Keratinocyte (primary cell): Measurements from ENCODE around the gene A4GNT. TPM values are rescaled to one million over a fixed set of nuclear protein-coding genes. Genes with fewer than 3 reads are reported as not detected.

ENCODE experiments used
- DNase-seq: peaks from one replicate; pipeline ENCODE4 v3.0.0-alpha.2; 2011; ENCODE audit warnings: low read depth, missing footprints, low spot score
- FAIRE-seq: peaks from 2 replicates; lab custom pipeline; 2011; peaks lifted over from hg19 to GRCh38; lab: Jason Lieb, UNC
- H2AFZ ChIP-seq: 2 replicates; pipeline ENCODE4 v1.6.0; 2012; ENCODE audit warnings: low read length, control low read depth, inconsistent platforms; ENCODE audit not compliant: control insufficient read depth
- H3K27ac ChIP-seq: 2 replicates; pipeline ENCODE4 v1.5.1; 2011; ENCODE audit warnings: low read length; ENCODE audit not compliant: control insufficient read depth, insufficient read depth
- H3K27me3 ChIP-seq: 3 replicates; pipeline ENCODE4 v1.6.0; 2011; ENCODE audit warnings: low read length; ENCODE audit not compliant: control insufficient read depth, insufficient read depth; ENCODE audit errors: extremely low read depth
- H3K36me3 ChIP-seq, 2 experiments: 2 replicates in 1 of 2; 3 replicates in 1 of 2; pipeline ENCODE4 v1.5.1; 2011; ENCODE audit warnings: low read length in 2 of 2, mild to moderate bottlenecking in 1 of 2; ENCODE audit not compliant: control insufficient read depth in 2 of 2, insufficient read depth in 2 of 2; ENCODE audit errors: extremely low read depth in 1 of 2
- H3K4me1 ChIP-seq: 3 replicates; pipeline ENCODE4 v1.5.1; 2011; ENCODE audit warnings: low read length; ENCODE audit not compliant: control insufficient read depth, insufficient read depth; ENCODE audit errors: extremely low read depth
- H3K4me2 ChIP-seq: 3 replicates; pipeline ENCODE4 v1.6.0; 2011; ENCODE audit warnings: low read depth, low read length; ENCODE audit not compliant: control insufficient read depth, insufficient read depth; ENCODE audit errors: extremely low read depth
- H3K4me3 ChIP-seq, 3 experiments: fragments of 200-600 bp in 1 of 3; sonication (generic) in 1 of 3; 2 replicates in 2 of 3; 3 replicates in 1 of 3; pipeline ENCODE4 v1.5.1; 2011 to 2016; ENCODE audit warnings: low read length in 3 of 3, mild to moderate bottlenecking in 3 of 3, control low read depth in 2 of 3, inconsistent platforms in 1 of 3, low read depth in 1 of 3, mixed read lengths in 1 of 3, mixed run types in 1 of 3, moderate library complexity in 1 of 3; ENCODE audit not compliant: control insufficient read depth in 2 of 3, insufficient read depth in 2 of 3; ENCODE audit errors: extremely low read depth in 1 of 3
- H3K79me2 ChIP-seq: 2 replicates; pipeline ENCODE4 v1.6.0; 2012; ENCODE audit warnings: low read length; ENCODE audit not compliant: control insufficient read depth, insufficient read depth
- H3K9ac ChIP-seq: 3 replicates; pipeline ENCODE4 v1.6.0; 2011; ENCODE audit warnings: low read length; ENCODE audit not compliant: control insufficient read depth, insufficient read depth; ENCODE audit errors: extremely low read depth
- H3K9me1 ChIP-seq: 3 replicates; pipeline ENCODE4 v1.6.0; 2011; ENCODE audit warnings: low read length; ENCODE audit not compliant: control insufficient read depth, insufficient read depth; ENCODE audit errors: extremely low read depth
- H3K9me3 ChIP-seq: 2 replicates; pipeline ENCODE4 v1.5.1; 2012; ENCODE audit warnings: low read depth, low read length; ENCODE audit not compliant: control insufficient read depth
- H4K20me1 ChIP-seq: 3 replicates; pipeline ENCODE4 v1.6.0; 2011; ENCODE audit warnings: low read length; ENCODE audit not compliant: control insufficient read depth, insufficient read depth; ENCODE audit errors: extremely low read depth
- EZH2 ChIP-seq: IDR thresholded peaks from one replicate; pipeline ENCODE4 v1.6.1; 2012; ENCODE audit warnings: inconsistent platforms, mild to moderate bottlenecking, low read length, moderate library complexity
- dilution Hi-C: fragments of 300-500 bp; cut with MboI; formaldehyde crosslinking; loops from one replicate; pipeline ENCODE4 v1.7.0; 2020; ENCODE audit warnings: low sequenced_read_pairs; ENCODE audit not compliant: extremely low pct_ligation_motif_present
- polyA plus RNA-seq, 5 experiments: library from polyadenylated mRNA; depleted of rRNA in 3 of 5; stranded (reverse) in 3 of 5; stranded (forward) in 1 of 5; unstranded in 1 of 5; fragments of >200 nt; gene quantifications; 1 replicate in 1 of 5; 2 replicates in 3 of 5; 3 replicates in 1 of 5; pipeline versions ENCODE4 v1.2.1 to v1.2.3, GENCODE V29; 2011 to 2012; ENCODE audit warnings: missing spikeins in 2 of 5, low read depth in 1 of 5, low replicate concordance in 1 of 5
- TF ChIP-seq, protein P1 (sequence below), 3 experiments: IDR thresholded peaks in 1 of 3; conservative IDR thresholded peaks in 1 of 3; optimal IDR thresholded peaks in 1 of 3; 2 replicates in 2 of 3; 3 replicates in 1 of 3; pipeline versions ENCODE3 to v1.5.1; 2011; ENCODE audit warnings: low read length in 3 of 3, mild to moderate bottlenecking in 3 of 3, moderate library complexity in 2 of 3, control low read depth in 1 of 3, inconsistent platforms in 1 of 3; ENCODE audit not compliant: insufficient read depth in 2 of 3; ENCODE audit errors: extremely low read depth in 1 of 3

A4GNT gene
- polyA plus RNA-seq, 1 donor (not counting 4 experiments of a cell fraction or from before 2014, with no cell fraction given) = not detected

DNA sequence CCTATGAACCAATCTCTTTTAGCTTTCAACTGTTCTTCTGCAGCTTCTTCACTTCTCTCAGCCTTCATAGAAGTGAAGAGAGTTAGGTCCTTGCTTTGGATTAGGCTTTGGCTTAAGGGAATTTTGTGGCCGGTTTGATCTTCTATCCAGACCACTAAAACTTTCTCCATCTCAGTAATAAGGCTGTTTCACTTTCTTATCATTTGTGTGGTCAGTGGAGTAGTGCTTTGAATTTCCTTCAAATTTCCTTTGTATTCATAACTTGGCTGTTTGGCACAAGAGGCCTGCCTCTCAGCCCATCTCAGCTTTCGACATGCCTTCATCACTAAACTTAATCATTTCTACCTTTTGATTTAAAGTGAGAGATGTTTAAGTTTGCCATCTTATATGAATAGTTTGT, 38.5 kb downstream of the A4GNT start:
- no peaks in the 10 kb centered on the region for H3K9me1 ChIP-seq

DNA sequence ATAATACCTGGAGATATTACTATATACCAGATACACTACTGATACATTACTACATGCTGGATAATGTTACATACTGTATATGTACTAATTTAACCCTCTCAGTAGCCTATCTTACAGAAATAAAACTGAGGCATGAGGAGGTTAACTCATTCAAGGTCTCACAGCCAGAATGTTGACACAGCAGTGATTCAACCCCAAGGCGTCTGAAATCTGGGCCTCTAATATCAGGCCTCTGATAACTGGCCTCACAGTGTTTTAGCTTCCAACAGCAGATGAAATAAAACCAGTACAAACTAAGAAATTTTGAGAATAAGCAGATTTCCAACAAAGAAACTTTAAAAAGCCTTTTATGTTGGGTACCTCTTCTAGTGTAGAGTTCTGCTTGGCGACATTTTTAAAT, 40.2 kb downstream of the A4GNT start:
- Histone ChIP-seq H3K27me3 (no peaks in the 10 kb centered on the region), H3K36me3 (no peaks in the 10 kb centered on the region), H2AFZ (no peak overlapping the region), H3K9me1 (no peaks in the 10 kb centered on the region), H3K4me3 (no peak overlapping the region), H3K9me3 (no peaks in the 10 kb centered on the region), H3K4me2 (no peak overlapping the region), H3K27ac (no peak overlapping the region), H4K20me1 (no peaks in the 10 kb centered on the region), H3K9ac (no peak overlapping the region), H3K4me1 (peaks cover 12% of the 10 kb centered on the region), H3K79me2 (no peaks in the 10 kb centered on the region)
- DNase-seq (no peak), FAIRE-seq (no peak)
- dilution Hi-C loops = no loop called here
- TF ChIP-seq, protein P1, sequence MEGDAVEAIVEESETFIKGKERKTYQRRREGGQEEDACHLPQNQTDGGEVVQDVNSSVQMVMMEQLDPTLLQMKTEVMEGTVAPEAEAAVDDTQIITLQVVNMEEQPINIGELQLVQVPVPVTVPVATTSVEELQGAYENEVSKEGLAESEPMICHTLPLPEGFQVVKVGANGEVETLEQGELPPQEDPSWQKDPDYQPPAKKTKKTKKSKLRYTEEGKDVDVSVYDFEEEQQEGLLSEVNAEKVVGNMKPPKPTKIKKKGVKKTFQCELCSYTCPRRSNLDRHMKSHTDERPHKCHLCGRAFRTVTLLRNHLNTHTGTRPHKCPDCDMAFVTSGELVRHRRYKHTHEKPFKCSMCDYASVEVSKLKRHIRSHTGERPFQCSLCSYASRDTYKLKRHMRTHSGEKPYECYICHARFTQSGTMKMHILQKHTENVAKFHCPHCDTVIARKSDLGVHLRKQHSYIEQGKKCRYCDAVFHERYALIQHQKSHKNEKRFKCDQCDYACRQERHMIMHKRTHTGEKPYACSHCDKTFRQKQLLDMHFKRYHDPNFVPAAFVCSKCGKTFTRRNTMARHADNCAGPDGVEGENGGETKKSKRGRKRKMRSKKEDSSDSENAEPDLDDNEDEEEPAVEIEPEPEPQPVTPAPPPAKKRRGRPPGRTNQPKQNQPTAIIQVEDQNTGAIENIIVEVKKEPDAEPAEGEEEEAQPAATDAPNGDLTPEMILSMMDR (optimal IDR thresholded peaks at IDR 0.05 in 1 of 3, IDR thresholded peaks at IDR 0.05 in 1 of 3, conservative IDR thresholded peaks at IDR 0.05 in 1 of 3; ENCODE audit: extremely low read depth in 1 of 3, insufficient read depth in 2 of 3, low read length in 3 of 3) = no peak
- no peak for TF ChIP-seq EZH2

More for the DNA sequence above, 38.5 kb downstream of the A4GNT start:
- DNase-seq = no peak
- Histone ChIP-seq H4K20me1 (no peaks in the 10 kb centered on the region), H3K27ac (no peak overlapping the region), H3K4me1 (peaks cover 11% of the 10 kb centered on the region), H3K9ac (no peak overlapping the region), H3K27me3 (no peaks in the 10 kb centered on the region), H3K9me3 (no peaks in the 10 kb centered on the region), H2AFZ (no peak overlapping the region), H3K79me2 (no peaks in the 10 kb centered on the region), H3K36me3 (no peaks in the 10 kb centered on the region), H3K4me3 (no peak overlapping the region), H3K4me2 (no peak overlapping the region)
- FAIRE-seq = no peak
- dilution Hi-C loops = no loop called here
- TF ChIP-seq, protein P1 (optimal IDR thresholded peaks at IDR 0.05 in 1 of 3, IDR thresholded peaks at IDR 0.05 in 1 of 3, conservative IDR thresholded peaks at IDR 0.05 in 1 of 3; ENCODE audit: extremely low read depth in 1 of 3, insufficient read depth in 2 of 3, low read length in 3 of 3) = no peak
- TF ChIP-seq EZH2 = no peak
